GM19025 (cell line): ENCODE measurements around the gene AKAP13.

Source experiments
- ATAC-seq: cut with Tn5 transposase; IDR thresholded peaks from one replicate; pipeline ENCODE4 v1.9.1; 2021; ENCODE audit warnings: mild to moderate bottlenecking, low read depth, moderate library complexity; ENCODE audit not compliant: unreplicated experiment

AKAP13 gene

DNA sequence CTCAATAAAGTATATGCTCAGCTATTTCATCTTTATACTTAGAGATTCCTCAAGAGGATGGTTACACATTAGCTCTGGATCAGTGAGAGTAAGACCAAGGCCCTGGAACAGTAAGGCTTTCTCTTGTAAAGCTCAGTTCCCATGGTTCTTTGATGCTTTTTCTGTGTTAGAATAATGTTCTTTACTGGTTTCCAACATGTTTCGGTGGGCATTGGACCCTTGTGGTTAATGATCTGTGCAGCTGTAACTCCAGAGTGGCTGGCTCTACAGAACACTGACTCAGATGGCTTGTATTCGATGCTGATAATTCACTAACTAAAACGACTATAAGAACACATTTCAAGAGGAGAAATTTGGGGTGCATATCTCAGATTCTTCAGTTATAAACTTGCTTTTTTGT is 114.7 kb downstream of the AKAP13 start:
- ATAC-seq, result no peak

DNA sequence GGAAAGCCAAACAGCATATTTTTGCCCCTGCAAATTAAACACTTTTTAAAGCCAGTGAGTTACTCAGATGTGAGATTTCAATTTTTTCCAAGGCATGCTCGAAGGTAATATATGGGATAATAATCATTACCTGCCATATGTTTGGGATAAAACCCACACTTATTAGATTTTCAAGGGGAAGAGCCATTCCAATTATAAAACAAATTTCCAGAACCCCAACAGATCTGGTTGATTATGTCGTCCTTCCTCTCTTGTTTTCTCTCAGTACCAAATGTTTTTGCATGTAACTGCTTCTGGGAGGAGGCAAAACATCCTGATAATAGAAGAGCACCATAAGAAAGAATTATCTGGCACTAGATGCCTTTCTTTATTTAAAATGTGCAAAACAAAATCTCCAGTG is 115.1 kb downstream of the AKAP13 start:
- no peak for ATAC-seq

DNA sequence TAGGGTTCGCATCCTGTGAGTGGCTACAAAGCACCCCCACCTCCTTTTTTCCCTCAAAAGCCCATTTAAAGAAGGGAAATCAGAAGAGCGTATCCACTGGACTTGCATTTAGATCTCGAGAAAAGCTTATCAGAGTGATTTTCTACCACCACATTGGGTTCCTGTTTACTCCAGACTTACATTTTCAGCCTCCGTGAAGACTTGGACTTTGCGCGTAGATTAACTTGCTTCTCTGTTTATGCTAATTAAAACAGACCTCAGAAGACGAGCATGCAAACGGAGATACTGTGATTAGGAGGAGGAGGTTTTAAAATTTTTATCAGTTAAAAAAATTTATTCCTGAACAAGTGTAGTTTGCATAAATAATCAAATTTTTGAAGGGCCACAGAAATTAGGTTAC is 115.7 kb downstream of the AKAP13 start:
- no peak for ATAC-seq

DNA sequence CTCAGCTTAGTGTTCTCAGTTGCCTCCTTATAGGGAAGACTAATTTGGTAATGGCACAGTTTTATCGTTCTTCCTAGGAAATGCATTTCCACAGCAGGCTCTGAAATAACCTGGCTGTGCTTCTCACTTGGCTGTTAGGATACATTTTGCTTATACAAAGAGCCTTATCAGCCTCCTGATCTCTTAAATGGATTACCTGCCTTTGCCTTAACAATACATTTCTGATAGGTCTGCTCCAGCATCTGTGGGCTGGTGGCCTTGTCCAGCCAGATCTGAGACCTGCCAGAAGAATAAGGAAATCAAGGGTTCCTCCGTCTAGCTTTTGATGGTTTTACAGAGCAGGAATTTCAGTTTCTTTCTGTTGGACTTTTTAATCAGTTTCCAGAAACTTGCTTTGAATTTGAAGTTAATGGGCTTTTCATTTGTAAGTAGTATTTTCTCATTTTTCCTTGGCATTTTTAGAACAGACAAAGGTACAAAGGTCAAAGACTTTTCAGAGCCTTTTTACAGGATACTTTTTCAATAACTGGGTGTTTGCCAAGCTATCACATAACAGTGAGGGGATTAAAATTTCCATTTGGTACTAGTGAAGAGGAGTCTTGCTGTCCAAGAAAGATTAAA is 116.3 kb downstream of the AKAP13 start:
- ATAC-seq, result no peak

DNA sequence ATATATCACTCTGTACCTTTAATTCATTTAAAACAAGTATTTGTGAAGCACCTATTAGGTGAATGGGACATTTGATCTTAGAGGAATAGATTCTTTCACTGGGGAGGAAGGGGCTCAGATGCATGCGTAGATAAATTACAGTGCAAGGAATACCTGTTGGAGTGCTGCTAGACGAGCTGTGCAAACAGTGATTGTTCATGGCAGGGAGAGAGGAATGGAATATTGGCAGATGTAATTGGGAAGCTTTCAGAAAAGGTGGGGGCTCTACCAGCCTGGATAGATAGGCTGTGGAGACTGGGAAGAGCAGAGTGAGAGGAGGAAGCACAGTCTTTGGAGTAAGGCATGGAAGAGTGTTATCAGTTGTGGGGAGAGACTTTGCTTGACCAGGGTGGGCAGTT is 116.8 kb downstream of the AKAP13 start:
- ATAC-seq, result no peak

DNA sequence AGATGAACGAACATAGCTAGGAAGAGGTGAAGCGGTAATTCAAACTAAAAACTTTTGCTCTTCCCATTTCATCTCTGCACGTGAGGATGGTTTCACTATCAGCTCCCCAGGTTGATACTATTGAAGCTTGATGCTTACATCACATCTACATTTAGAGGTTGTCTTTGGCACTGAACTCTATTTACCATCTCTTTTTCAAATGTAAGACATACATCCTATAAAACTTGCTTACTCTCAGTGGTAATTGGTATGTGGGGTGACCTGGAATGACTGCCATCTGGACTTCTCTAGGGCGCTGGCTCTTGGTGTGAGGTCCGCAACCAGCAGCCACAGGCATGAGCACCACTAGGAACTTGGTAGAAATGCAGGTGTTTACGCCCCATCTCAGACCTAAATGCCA is 118.1 kb downstream of the AKAP13 start:
- ATAC-seq, result no peak

DNA sequence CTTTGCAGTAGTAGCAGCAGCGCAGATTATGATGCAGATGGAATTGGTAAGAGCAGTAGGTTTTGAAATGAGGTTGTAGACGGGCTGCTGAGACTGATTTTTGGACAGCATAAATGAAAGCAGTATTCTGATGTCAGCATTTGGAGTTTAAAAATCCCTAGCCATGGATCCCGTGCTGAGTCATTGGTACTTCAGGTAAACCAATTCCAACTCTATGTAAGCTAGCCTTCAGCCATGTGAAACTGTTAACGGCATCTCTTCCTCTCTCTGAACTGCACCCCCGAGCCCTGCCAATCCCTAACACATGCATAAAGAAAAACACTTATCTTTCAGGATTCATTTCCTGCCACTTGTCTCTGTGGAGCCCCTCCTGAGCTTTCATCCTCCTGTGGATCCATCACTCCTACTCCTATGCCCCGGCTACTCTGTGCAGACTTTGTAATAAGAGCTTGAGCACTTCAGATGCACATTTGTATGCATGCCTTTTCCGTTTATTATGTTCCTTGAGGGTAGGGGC is 119.0 kb downstream of the AKAP13 start:
- no peak for ATAC-seq

DNA sequence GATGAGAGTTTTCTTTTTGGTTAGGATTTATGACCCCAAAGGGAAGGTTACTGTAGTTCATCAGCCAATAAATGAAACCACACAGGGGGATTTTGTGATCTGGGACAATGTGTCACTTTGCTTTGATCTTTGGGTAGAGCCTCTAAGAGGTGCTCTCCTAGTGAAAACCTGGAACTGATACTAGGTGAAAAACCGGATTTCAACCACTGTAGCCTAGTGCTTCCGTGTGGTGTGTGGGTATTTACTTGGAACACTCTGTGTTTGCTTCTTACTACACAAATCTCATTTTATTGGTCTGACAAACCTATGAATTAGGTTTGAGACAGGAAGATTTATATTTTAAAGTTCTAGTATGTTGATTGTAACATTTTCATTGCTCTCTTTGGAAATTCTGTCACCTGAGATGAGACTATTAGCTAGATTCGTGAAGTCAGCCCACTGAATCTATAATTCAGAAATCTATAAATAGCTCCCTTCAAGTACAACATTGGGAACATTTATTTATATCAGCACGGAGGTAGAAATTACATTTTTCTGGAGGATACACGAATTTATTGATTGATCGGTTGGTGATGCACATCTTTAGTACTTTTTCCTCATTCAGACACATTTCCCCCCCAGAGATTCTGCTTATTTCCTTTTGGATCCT is 119.8 kb downstream of the AKAP13 start:
- ATAC-seq, result no peak

DNA sequence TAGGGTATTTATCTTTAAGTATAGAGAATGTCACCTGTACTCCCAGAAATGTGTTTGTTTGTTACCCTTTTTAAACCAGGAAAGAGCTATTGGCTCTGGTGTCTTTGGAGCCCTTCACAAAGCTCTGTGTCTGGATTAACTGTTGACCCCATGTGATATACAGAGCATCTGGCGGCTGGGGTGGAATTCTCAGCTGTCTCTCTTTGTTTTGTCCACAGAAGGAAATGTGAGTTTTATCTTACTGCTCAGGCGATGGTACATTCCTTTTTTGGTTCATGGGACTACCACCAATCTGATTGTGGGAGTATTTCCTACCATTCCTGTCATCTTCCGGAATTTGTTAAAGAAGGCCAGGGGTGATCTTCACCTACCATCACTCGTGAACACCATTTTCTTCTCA is 120.3 kb downstream of the AKAP13 start:
- no peak for ATAC-seq

DNA sequence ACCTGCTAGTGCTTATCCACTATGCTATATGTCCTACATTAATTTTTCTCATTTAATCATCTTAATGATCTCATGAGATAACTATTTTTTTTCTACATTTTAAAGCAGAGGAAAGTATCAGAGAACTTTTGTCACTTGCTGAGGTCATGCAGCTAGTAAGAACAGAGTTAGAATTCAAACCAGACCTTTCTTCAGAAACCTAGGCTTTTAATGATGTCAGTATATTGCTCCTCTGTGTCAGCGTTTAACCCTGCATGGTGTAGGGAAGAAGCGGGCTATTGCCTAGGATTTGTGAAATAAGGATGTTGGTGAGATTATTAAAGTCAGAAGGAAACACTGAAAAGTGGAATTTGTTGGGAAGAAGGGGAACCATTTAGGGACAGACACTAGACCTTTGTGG is 121.2 kb downstream of the AKAP13 start:
- no peak for ATAC-seq

DNA sequence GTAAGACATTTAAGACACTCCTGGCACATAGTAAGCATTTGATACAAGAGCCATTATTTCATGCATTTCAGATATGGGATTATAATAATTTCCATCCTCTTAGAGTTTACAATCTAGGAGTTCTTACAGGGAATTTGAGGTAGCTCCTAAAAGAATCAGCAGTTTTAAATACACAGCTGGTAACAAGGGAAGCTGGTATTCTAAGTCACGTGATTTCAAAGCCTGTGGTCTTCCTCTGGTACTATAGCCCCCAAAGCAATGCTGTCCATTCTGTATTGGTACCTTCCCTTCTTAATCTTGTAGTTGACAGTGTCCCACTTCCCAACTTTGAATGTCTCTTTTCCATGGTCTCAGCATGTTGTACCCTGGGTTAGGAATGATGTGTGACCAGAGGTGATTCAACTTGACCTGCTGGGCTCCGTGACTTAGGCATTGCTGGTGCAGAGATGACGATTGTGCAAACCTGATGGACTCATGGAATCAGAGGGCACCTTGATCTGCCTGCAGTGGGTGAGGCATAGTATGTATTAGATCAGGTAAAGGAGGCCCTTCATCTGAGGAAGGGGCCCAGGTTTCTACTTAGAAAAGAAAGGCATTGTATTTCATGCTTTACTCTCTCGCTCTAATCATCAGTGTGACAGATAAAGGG is 122.9 kb downstream of the AKAP13 start:
- ATAC-seq, result no peak

DNA sequence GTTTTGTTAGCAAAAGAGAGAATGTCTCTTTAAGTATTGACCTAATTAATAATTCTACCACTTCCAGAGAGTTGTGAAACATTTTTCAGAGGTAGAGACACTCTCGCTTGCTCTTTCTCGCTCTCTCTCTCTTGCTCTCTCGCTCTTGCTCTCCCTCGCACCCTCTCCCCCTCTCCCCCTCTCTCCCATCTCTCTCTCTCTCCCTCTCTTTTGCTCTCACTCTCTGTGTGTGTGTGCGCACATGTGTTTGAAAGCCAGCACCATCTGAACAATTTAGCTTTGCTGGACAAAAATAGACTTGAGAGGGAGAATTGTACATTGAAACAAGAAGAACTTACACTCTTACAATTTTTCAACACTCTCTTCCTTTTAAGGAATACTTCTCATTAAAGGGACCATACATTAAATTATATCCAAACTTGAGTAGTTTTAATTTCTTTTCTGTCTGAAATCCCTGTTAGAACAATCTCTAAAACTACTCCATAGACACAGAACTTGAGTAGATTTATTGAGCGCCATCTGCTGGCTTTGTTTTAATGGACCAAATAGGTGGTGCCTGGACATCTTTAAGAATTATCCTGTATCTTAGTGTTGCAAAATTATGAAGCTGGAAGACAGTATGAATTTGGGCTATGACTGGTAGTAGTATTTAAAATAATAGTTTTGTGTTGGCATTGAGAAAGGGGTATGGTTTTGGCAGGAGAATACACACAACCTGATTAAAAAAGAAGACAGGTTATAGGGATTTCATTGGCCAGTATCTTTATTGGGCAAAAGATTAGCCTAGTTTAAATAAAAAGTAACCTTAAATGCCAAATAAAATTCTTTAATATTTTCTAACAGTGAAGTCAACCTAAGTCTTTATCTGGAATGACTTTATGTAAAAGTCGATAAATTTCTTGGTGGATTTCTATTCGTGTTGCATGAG is 124.6 kb downstream of the AKAP13 start:
- ATAC-seq, result no peak

DNA sequence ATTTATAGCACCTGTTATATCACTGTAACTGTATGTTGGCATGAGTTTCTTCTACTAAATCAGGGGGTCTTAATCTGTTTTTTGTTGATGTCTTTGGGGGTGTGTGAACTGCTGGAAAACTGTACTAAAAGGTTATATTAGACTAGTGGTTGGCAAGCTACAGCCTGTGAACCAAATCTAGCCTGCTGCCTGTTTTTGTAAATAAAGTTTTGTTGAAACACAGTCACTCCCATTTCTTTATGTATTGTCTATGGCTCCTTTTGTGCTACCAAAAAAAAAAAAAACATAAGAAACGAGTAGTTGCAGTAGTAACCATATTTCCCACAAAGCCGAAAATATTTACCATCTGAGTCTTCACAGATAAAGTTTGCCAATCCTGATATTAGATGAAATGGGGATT is 126.7 kb downstream of the AKAP13 start:
- no peak for ATAC-seq

DNA sequence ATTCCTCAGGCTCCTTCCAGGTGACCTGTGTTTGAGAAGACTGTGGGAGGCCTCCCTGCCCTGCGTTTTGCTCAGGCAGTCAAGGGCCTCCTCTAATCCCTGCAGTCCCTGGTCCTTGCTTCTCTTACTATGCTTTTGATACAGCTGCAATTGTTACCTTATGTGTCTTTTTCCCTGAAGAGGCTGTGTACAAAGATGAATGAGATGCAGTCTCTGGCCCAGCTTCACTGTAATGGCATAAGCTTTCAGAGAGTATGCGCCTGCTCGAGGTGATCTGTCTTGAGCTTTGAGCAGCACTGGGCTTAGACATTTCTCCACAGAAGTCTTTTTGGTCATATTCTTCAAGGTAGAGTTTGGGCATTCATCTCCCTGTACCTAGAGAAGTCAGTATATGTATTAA is 129.6 kb downstream of the AKAP13 start:
- no peak for ATAC-seq

DNA sequence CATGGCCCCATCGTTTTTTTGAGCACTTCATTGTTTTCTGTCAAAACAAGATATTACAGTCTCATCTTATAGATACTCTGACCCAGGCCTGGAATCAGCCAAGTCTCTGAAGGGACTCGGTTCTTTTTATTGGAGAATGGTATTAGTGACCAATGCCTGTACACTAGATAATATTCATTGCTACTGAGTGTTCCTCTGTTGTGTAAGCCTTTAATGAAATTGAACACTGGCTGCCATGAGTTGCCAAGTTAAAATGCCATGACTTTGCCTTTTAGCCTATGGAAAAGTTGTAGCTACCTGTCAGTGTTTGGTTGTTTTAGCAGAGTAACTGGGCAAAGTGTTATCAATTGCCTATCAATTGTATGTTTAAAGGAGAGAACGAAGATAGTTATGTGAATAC is 134.0 kb downstream of the AKAP13 start:
- ATAC-seq, result no peak

DNA sequence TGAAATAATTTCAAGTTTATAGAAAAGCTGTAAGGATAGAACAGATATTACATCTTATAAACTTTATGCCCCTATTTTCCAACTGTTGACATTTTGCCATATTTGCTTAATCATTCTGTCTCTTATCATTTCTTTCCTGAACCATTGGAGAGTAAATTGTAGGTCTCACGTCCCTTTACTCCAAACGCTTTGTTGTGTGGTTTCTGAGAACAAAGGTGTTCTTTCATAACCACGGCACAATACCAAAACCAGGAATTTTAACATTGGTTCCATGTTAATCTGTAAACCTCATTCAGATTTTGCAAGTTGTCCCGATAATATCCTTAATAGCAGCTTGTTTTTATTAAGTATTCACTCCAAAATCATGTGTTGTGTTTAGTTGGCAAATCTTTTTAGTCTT is 134.8 kb downstream of the AKAP13 start:
- no peak for ATAC-seq

DNA sequence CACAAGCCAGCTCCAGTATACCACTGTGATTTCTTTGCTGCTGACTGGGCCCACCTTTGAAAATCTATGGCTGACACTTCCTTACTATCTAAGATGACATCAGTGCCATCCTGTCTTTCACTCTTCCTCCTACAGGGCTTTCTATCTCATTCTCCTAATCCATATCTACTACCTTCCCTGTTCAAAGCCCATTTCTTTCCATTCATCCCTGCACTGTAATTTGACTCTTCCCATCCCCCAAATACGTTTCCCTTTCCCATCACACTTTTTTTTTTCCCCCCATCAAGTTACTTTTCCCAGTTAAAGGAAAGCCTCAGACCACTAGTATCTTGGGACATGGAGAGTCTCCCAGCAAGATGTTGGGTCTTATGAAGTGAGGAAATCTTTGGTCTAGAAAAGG is 136.7 kb downstream of the AKAP13 start:
- ATAC-seq, result no peak

DNA sequence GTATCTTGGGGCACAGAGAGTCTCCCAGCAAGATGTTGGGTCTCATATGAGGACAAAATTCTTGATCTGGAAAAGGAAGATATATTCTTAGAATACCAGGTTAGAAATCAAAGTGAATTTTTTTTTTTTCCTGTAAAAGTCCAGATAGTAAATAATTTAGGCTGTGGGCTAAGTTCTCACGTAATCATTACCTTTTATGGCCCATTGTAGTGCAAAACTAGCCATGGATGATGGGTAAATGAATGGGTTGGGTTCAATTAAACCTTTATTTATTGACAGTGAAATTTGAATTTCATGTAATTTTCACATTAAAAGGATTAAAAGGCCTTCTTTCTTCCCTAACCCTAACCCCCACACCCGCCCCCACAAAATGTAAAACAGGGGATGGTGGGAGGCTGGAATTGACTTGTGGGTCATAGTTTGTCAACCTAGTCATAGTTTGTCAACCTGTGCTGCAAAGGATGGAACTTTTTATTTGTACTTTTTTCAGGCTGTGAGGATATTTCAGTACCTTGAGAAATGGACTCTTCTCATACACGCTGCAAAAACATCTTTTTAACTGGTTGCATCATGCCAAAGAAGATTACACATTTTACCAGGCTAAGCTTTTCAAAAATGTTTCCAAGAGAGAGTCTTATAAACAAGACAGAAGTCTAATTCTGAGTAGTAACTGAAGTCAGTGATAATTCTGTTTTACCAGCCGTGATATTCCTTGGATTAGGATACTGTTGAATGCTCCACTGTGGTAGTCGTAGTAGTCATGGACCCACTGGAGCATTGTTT is 138.8 kb downstream of the AKAP13 start:
- no peak for ATAC-seq

DNA sequence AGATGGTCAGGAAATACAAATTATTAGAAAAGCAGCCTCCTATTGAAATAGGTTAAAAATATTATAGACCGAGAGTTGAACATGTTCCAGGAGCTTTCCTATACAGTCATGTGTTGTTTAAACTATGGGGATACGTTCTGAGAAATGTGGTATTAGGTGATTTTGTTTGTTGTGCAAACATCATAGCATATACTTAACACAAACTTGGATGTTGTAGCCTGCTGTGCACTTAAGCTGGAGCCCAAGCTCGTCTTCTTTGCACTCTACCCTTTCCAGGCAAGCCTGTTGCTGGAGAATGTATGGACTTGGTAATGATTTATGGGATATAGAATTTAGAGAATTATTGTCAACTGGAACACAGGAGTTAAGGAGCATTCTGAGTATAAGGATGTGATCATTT is 140.2 kb downstream of the AKAP13 start:
- no peak for ATAC-seq

DNA sequence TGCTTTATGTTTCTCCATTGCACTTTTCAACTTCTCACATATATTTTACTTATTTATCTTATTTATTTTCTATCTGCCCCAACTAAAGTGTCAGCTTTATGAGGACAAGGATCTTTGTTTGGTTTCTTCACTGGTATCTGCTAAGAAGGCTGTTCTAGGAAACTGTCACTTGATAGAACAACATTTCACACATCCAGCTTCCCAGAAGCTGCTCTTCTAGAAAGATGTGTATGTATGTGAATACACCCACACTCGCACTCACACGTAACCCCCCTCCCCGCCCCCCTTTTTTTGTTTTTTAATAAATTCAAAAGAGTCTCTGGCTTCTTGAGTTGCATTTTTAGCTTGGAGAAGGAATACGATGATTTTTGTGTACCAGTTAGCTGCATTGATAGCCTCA is 143.1 kb downstream of the AKAP13 start:
- no peak for ATAC-seq
